ENCODE results near the gene SYT11. TPM values are rescaled to one million over a fixed set of nuclear protein-coding genes. Genes with fewer than 3 reads are reported as not detected.

The SYT11 gene
- total RNA-seq, 6 donors from 2014 or later: 3.1 to 12.1 (median 7.8) TPM

GRCh38 chr1:155933591-155934096 lies 74.3 kb downstream of the SYT11 start:
- peak in 1 of 2 donors; percentile 35 for DNase-seq
- H3K9me3 ChIP-seq: no peaks in the 10 kb centered on the region
- peak overlapping the region; percentile 90 to 94 (median 92) for H3K27ac ChIP-seq
- H3K4me1 ChIP-seq: peaks cover 42 to 54% (median 48%) of the 10 kb centered on the region in 4 donors
- no peaks in the 10 kb centered on the region for H3K27me3 ChIP-seq
- ATAC-seq (ENCODE audit: low FRiP score in 2 of 2): no peak
- H3K36me3 ChIP-seq: peaks cover 6 to 43% (median 35%) of the 10 kb centered on the region in 4 donors
- WGBS, 2 donors: 2 to 4% methylated on average over 10 of the region's 10 CpGs
- peak overlapping the region; percentile 50 to 89 (median 74) for H3K4me3 ChIP-seq
- no peak for TF ChIP-seq EP300 (IDR thresholded peaks at IDR 0.05)
- no peak for TF ChIP-seq POLR2AphosphoS5 (IDR thresholded peaks at IDR 0.05)
- TF ChIP-seq CTCF (IDR thresholded peaks at IDR 0.05): no peak
- TF ChIP-seq POLR2A (IDR thresholded peaks at IDR 0.05): no peak

- peak; percentile 99 to 100 for TF ChIP-seq POLR2AphosphoS5 (IDR thresholded peaks at IDR 0.05)
- TF ChIP-seq EP300 (IDR thresholded peaks at IDR 0.05): peak in 1 of 4 donors; percentile 85
- peak in 5 of 6 experiments; percentile 8 to 54 (median 36) for TF ChIP-seq CTCF (IDR thresholded peaks at IDR 0.05)
- TF ChIP-seq POLR2A (IDR thresholded peaks at IDR 0.05): peak; percentile 79 to 97 (median 88)
- Histone ChIP-seq H3K4me1 (peaks cover 45 to 59% (median 52%) of the 10 kb centered on the region in 4 donors), H3K9me3 (no peaks in the 10 kb centered on the region), H3K36me3 (peaks cover 6 to 36% (median 28%) of the 10 kb centered on the region in 4 donors), H3K4me3 (peak within 1 kb of the TSS; percentile 50 to 89 (median 74)), H3K27ac (peak within 1 kb of the TSS; percentile 90 to 94 (median 92)), H3K27me3 (no peaks in the 10 kb centered on the region)
- DNase-seq (peak; percentile 93 to 96), ATAC-seq (ENCODE audit: low FRiP score in 2 of 2) (peak; percentile 98)
- WGBS, 2 donors: 1 to 2% methylated on average over 39 to 50 of the region's 50 CpGs
These were observed 74.9 kb downstream of the SYT11 start, which contains the start of gene KHDC4 for GRCh38 chr1:155934097-155934935. Gene KHDC4, minus strand, starts transcription at chr1:155934413. Its CDS starts 40 bp downstream, at chr1:155934373.

Small RNAs within 50 kb of the gene (small RNA-seq; reads per million reads assigned to genes)
- gene RF00015 (0 reads per million in 4 donors), gene SCARNA4 (0 reads per million in 4 donors), gene SNORA80E (98.1 to 194 (median 119) reads per million in 4 donors)

Other genes starting within 250 kb of the SYT11 start
- 10 to 100 TPM; 17.4 to 82.8 (median 27.2) TPM for gene MSTO1, start 249.3 kb upstream of the SYT11 start, total RNA-seq
- gene YY1AP1, start 170.8 kb upstream of the SYT11 start, total RNA-seq: 100 to 1,000 TPM in 3 of 6 donors, 10 to 100 TPM in 3; 49.3 to 225 (median 89.9) TPM
- 100 to 1,000 TPM in 3 of 6 donors, 10 to 100 TPM in 3; 60.8 to 233 (median 100) TPM for gene DAP3, start 170.5 kb upstream of the SYT11 start, total RNA-seq
- 100 to 1,000 TPM in 1 of 6 donors, 10 to 100 TPM in 5; 28.9 to 160 (median 46.3) TPM for gene GON4L, start 2.4 kb upstream of the SYT11 start, total RNA-seq
- gene RIT1, start 51.8 kb downstream of the SYT11 start, total RNA-seq: 10 to 100 TPM; 26.3 to 67.1 (median 45.1) TPM
- 100 to 1,000 TPM in 1 of 6 donors, 10 to 100 TPM in 5; 30.4 to 105 (median 37.6) TPM for gene KHDC4, start 74.8 kb downstream of the SYT11 start, total RNA-seq
- not detected for gene RXFP4, start 82.1 kb downstream of the SYT11 start, total RNA-seq
- 100 to 1,000 TPM; 198 to 969 (median 229) TPM for gene ARHGEF2, start 119.0 kb downstream of the SYT11 start, total RNA-seq
- 100 to 1,000 TPM in 5 of 6 donors, 10 to 100 TPM in 1; 66.0 to 395 (median 228) TPM for gene SSR2, start 161.4 kb downstream of the SYT11 start, total RNA-seq
- gene UBQLN4, start 194.2 kb downstream of the SYT11 start, total RNA-seq: 10 to 100 TPM; 22.2 to 39.8 (median 24.5) TPM
- 10 to 100 TPM; 35.6 to 84.5 (median 68.8) TPM for gene LAMTOR2, start 195.2 kb downstream of the SYT11 start, total RNA-seq
- 100 to 1,000 TPM in 1 of 6 donors, 10 to 100 TPM in 5; 58.7 to 123 (median 88.9) TPM for gene RAB25, start 201.6 kb downstream of the SYT11 start, total RNA-seq
- gene MEX3A, start 222.9 kb downstream of the SYT11 start, total RNA-seq: 1 to 10 TPM in 2 of 6 donors, under 1 TPM in 3, not detected in 1; 0.26 to 2.0 (median 1.00) TPM